Naive thymus-derived CD8-positive, alpha-beta T cell (primary cell): Measurements from ENCODE around the gene CACNA2D2. TPM values are rescaled to one million over a fixed set of nuclear protein-coding genes. Genes with fewer than 3 reads are reported as not detected.

ENCODE experiments used
- ATAC-seq, 2 donors: fragments of 150-1000 bp; cut with Tn5 transposase in 1 of 2; sonication (Bioruptor Pico), chemical (Tn5 transposase) in 1 of 2; 1 replicate in 1 of 2; 2 replicates in 1 of 2; pipeline ENCODE4 v1.10.0; 2021; ENCODE audit warnings: mild to moderate bottlenecking in 2 of 2, moderate library complexity in 2 of 2
- POLR2A ChIA-PET: fragments of 350-600 bp; sonication (Branson Sonifier 250); formaldehyde crosslinking; loops from one replicate; lab custom pipeline; 2021; ENCODE audit warnings: antibody characterized with exemption; lab: Charles Lee
- DNase-seq, 10 donors: peaks; one replicate each; pipeline versions ENCODE4 v3.0.0 to v3.0.0-alpha.2; 2020 to 2022
- H3K27ac Mint-ChIP-seq, 10 donors: one replicate each; pipeline ENCODE4 v1.8.0; 2020 to 2022; ENCODE audit warnings: mild to moderate bottlenecking in 10 of 10, mixed read lengths in 10 of 10, moderate library complexity in 4 of 10, inconsistent platforms in 1 of 10
- H3K27me3 Mint-ChIP-seq, 5 donors: one replicate each; pipeline ENCODE4 v1.8.0; 2021 to 2022; ENCODE audit warnings: mixed read lengths in 5 of 5
- H3K36me3 Mint-ChIP-seq, 3 donors: one replicate each; pipeline ENCODE4 v1.8.0; 2020 to 2022; ENCODE audit warnings: mixed read lengths in 3 of 3, mild to moderate bottlenecking in 2 of 3, inconsistent platforms in 1 of 3
- H3K4me1 Mint-ChIP-seq, 4 donors: one replicate each; pipeline ENCODE4 v1.8.0; 2021 to 2022; ENCODE audit warnings: mixed read lengths in 4 of 4
- H3K4me3 Mint-ChIP-seq, 10 donors: one replicate each; pipeline ENCODE4 v1.8.0; 2020 to 2022; ENCODE audit warnings: mild to moderate bottlenecking in 10 of 10, mixed read lengths in 10 of 10, moderate library complexity in 6 of 10, inconsistent platforms in 1 of 10
- H3K9me3 Mint-ChIP-seq, 9 donors: one replicate each; pipeline ENCODE4 v1.8.0; 2020 to 2022; ENCODE audit warnings: mixed read lengths in 9 of 9, mild to moderate bottlenecking in 3 of 9, inconsistent platforms in 1 of 9, moderate library complexity in 1 of 9
- polyA plus RNA-seq, 3 donors: library from polyadenylated mRNA; unstranded; fragments of 300-500 nt; fragmentation: Illumina TruSeq; gene quantifications; one replicate each; pipeline ENCODE4 v1.2.3, GENCODE V29; 2021
- total RNA-seq, 8 experiments: library from RNA in 2 of 8; stranded (reverse) in 2 of 8; gene quantifications; one replicate each; pipeline ENCODE4 v1.2.3 and lab custom pipeline; 2021 to 2026

Gene CACNA2D2
- total and polyA plus RNA-seq, 5 experiments from 2014 or later = 0.40 to 4.9 (median 1.5) TPM

DNA sequence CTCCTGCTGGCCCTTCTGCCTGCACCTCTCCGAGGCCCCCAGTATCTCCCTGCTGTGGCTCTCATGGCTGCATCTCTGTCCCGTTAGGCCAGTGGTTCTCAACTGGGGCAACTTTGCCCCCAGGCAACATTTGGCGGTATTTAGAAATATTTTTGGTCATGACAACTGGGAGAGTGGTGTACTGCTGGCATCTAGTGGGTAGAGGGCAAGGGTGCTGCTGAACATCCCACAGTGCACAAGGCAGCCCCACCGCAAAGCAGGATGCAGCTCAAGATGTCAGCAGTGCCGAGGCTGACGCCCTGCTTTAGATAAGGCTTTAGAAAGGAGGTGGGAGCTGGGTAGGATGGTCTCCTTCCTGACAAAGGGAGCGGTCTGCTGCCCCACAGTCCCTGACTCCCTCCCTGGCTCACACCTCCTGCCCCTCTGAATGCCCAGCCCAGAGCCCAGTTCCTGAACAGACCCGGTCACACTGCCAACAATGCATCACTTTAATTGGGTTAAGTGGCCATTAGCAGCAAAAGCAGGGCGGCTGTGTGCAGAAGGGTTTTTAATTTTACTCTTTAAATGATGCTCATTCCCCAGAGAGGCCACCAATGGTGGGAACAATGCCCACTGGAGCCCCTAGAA lies 75.3 kb downstream of the CACNA2D2 start:
- Mint-ChIP-seq H3K36me3 (no peaks in the 10 kb centered on the region), H3K4me3 (peak overlapping the region in 2 of 10 donors; percentile 3 to 65), H3K9me3 (no peaks in the 10 kb centered on the region), H3K27me3 (no peaks in the 10 kb centered on the region), H3K4me1 (peaks cover 0 to 20% (median 5%) of the 10 kb centered on the region in 4 donors), H3K27ac (peak overlapping the region in 4 of 10 donors; percentile 51 to 90 (median 74))
- POLR2A ChIA-PET = no interaction called here
- ATAC-seq = no peak
- peak in 1 of 10 donors; percentile 36 for DNase-seq

DNA sequence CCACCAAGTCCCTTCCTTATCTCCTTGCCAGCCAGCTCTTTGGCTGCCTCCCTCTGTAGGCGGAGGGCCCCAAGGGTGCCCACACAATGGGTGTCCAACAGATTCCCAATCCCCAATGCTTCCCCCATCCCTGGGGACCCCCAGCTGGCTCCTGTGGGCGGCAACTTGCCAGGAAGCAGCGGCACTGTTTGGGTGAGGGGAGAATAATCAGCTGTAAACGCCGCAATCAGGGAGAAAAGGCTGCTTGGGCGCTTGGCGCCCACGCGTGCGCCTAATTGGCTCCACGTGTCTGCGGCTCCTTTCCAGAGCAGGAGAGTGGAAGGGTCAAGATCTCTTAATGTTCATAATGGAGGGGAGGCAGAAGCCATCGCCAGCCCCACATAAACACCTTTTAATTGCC lies 76.2 kb downstream of the CACNA2D2 start:
- no peak for DNase-seq
- Mint-ChIP-seq H3K27me3 (no peaks in the 10 kb centered on the region), H3K36me3 (no peaks in the 10 kb centered on the region), H3K4me3 (no peak overlapping the region), H3K4me1 (peaks cover 0 to 18% (median 5%) of the 10 kb centered on the region in 4 donors), H3K27ac (peak overlapping the region in 2 of 10 donors; percentile 67 to 90), H3K9me3 (no peaks in the 10 kb centered on the region)
- POLR2A ChIA-PET = no interaction called here
- ATAC-seq = no peak

DNA sequence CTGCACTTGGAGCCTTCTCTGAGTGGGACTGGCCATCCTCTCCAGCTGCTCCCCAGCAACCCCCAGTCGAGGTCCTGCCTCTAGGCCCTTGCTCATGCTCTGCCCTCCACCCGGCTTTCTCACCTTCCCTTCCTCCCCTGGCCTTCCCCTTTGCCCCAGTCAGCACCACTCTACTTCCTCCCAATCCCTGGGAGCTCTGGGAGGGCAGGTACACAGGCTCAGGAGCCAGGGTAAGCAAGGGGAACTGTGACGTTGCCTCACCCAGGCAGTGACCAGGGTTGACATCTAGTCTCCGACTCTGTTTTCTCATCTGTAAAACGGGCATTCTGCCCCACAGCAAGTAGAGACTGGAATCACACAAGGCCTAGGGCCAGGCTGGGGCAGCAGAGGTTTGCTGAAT lies 77.5 kb downstream of the CACNA2D2 start:
- ATAC-seq = no peak
- Mint-ChIP-seq H3K27me3 (no peaks in the 10 kb centered on the region), H3K4me1 (peaks cover 0 to 13% (median 5%) of the 10 kb centered on the region in 4 donors), H3K27ac (no peak overlapping the region), H3K9me3 (no peaks in the 10 kb centered on the region), H3K36me3 (no peaks in the 10 kb centered on the region), H3K4me3 (no peak overlapping the region)
- POLR2A ChIA-PET = no interaction called here
- no peak for DNase-seq

DNA sequence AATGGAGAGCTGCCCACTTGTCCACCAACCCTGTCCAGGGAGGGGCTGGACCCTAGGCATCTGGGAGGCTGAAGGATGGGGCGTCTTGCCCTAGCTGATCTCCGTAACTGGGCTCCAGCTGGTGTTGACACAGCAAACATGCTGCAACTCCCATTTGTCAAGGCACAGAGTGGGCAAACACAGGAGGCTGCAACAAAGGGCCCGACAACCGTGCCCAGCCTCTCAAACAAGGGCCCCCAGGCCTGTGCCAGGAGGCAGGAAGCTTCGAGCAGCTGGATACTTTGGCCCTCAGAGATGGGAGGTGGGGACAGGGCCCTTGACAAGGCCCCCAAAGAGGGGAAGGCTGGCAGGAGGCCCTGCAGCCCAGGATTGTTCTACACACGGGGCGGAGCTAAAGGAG lies 79.9 kb downstream of the CACNA2D2 start:
- H3K27me3 Mint-ChIP-seq = no peaks in the 10 kb centered on the region
- peaks cover 0 to 7% (median 3%) of the 10 kb centered on the region in 4 donors for H3K4me1 Mint-ChIP-seq
- POLR2A ChIA-PET = no interaction called here
- H3K36me3 Mint-ChIP-seq = no peaks in the 10 kb centered on the region
- no peak overlapping the region for H3K4me3 Mint-ChIP-seq
- DNase-seq (no peak), ATAC-seq (no peak)
- H3K27ac Mint-ChIP-seq = no peak overlapping the region
- H3K9me3 Mint-ChIP-seq = no peaks in the 10 kb centered on the region

DNA sequence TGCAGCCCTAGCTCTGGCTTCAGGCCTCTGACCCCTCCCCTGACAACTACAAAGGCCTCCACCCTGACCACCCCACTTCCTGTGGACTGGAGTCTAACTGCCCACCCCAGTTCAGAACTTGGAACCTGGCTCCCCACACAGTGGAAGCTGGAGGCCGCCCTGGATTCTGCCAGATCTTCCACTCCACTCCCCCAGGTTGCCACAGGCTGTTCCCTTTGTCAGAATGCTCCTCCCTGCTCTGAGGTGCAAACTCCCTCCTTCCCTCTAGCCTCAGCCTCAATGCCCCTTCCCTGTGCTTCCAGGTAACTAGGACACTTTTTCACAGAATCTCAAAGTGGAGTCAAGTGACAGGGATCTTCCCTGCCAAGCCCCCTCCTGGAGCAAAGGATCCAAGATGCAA lies 81.3 kb downstream of the CACNA2D2 start:
- no peaks in the 10 kb centered on the region for H3K36me3 Mint-ChIP-seq
- ATAC-seq (no peak), DNase-seq (no peak)
- no peak overlapping the region for H3K4me3 Mint-ChIP-seq
- no peaks in the 10 kb centered on the region for H3K9me3 Mint-ChIP-seq
- peaks cover 3 to 8% (median 4%) of the 10 kb centered on the region in 4 donors for H3K4me1 Mint-ChIP-seq
- peak overlapping the region in 1 of 10 donors; percentile 38 for H3K27ac Mint-ChIP-seq
- POLR2A ChIA-PET = no interaction called here
- H3K27me3 Mint-ChIP-seq = no peaks in the 10 kb centered on the region

DNA sequence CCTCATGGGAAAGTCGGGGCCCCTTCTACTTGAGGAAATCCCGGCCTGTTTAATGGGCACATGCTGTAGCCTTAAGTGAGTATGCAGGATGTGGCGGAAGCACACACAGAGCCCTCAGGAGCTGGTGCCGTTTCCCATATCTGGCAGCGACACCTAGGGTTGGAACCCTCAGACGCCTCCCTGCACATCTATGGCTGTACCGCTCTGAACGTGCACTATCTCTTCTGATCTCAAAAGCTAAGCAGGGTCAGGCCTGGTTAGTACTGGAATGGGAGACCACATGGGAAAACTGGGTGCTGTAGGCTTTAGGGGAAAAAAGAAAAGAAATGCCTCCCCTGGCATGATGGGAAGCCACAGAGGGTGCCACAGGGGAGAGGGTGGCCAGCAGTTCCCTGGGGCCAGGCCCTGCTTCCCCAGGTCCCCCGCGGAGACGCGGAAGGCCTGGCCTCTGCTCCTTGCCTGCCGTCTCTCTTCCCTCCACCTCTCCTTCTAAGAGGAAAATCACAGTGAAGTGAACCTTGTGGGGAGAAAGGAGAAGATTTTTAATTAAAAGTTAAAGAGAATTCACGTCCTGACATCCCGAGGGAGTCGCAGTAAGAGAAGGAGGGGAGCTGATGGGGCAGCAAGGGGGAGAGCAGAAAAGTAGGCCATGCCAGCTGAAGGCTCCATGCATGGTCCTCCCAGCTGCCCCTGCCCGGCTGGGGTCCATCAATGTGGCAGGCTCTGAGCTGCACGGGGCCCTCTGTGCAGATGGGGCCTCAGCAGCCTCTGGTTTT lies 83.7 kb downstream of the CACNA2D2 start:
- Mint-ChIP-seq H3K9me3 (no peaks in the 10 kb centered on the region), H3K36me3 (no peaks in the 10 kb centered on the region), H3K27ac (no peak overlapping the region), H3K27me3 (no peaks in the 10 kb centered on the region), H3K4me1 (peaks cover 3 to 17% (median 13%) of the 10 kb centered on the region in 4 donors), H3K4me3 (no peak overlapping the region)
- POLR2A ChIA-PET = no interaction called here
- ATAC-seq = no peak
- no peak for DNase-seq

DNA sequence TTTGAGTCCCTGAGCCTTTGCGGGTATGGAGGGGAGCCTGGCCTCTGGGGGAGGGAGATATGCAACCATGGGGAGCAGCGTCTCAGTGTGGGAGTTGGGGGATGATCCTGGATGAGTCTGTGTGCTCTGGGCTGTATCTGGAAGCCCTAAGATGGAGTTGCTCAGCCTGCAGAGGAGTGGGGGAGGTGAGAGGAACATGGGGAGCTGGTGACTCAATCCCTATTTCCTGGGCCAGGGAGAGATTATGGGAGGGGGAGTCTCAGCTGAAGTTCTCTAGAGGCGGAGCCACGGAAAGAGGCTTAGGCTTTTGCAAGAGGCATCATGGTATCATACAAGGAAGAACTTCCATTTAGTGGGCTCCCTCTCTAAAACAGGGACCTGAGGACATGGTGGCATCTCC lies 84.6 kb downstream of the CACNA2D2 start:
- DNase-seq = no peak
- no peaks in the 10 kb centered on the region for H3K36me3 Mint-ChIP-seq
- no peak for ATAC-seq
- H3K27ac Mint-ChIP-seq = no peak overlapping the region
- no peak overlapping the region for H3K4me3 Mint-ChIP-seq
- no peaks in the 10 kb centered on the region for H3K9me3 Mint-ChIP-seq
- peaks cover 3 to 17% (median 13%) of the 10 kb centered on the region in 4 donors for H3K4me1 Mint-ChIP-seq
- POLR2A ChIA-PET = no interaction called here
- H3K27me3 Mint-ChIP-seq = no peaks in the 10 kb centered on the region

DNA sequence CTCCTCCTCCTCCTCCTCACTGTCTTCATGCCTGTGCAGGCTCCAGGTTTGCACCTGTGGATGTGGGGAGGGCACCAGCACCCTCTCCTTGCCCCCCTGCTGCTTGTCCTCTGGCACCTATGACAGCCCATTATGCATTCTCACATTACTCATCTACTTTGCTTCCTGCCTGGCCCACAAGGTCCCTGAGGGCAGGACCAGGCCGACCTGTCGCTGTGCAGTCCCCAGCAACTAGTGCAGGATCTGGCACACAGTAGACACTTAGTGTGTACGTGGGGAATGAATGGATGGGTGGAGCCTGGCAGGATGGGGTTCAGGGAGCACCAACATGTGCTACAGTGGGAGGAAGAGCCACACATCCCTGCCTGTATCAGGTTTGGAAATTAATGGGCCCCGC lies 85.8 kb downstream of the CACNA2D2 start:
- no peaks in the 10 kb centered on the region for H3K27me3 Mint-ChIP-seq
- no peak overlapping the region for H3K27ac Mint-ChIP-seq
- POLR2A ChIA-PET = no interaction called here
- H3K4me1 Mint-ChIP-seq = peaks cover 3 to 17% (median 13%) of the 10 kb centered on the region in 4 donors
- no peak for DNase-seq
- no peak overlapping the region for H3K4me3 Mint-ChIP-seq
- H3K9me3 Mint-ChIP-seq = no peaks in the 10 kb centered on the region
- ATAC-seq = no peak
- no peaks in the 10 kb centered on the region for H3K36me3 Mint-ChIP-seq

DNA sequence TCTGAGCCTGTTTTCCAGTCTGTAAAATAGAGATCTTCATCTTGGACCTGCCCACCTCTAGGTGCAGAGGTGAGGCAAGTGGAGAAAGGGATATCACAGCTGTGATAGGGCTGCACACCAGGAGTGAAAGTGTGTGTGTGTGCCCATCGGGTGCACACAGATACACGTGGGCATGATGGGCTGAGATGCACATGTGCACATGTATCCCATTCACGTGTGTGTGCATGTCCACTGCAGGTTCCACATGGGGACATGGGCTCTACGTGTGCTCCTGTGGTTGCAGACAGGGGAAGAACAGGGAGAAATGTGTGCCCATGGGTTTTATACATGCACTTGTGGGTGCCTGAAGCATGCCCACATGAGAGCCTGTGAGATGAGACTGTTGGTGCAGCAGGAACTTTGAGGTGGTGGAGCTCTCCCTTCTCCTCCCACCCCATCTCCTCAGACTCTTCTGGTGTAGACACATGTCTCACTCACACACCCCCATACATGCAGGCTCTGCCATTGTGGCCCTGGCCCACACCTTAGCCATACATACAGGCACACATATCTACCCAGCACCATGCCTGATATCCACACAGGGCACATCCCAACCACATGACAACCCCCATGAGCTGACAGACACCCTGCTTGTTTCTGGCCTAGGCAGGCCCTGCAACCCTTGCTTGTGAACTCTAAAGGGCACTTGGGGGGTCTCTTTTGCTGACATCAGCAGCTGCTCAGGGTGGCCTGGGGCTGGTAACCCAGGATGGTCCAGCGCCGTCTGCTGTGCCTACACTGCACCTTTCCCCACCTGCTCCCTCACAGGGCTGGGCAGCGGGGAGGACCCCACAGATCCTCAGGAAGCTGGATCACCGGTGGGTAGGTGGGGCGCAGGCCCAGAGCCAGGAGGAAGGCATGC lies 86.4 kb downstream of the CACNA2D2 start:
- Mint-ChIP-seq H3K36me3 (no peaks in the 10 kb centered on the region), H3K27me3 (no peaks in the 10 kb centered on the region), H3K27ac (peak overlapping the region in 2 of 10 donors; percentile 36 to 53), H3K4me1 (peaks cover 3 to 17% (median 13%) of the 10 kb centered on the region in 4 donors), H3K9me3 (no peaks in the 10 kb centered on the region), H3K4me3 (no peak overlapping the region)
- DNase-seq (no peak), ATAC-seq (no peak)
- POLR2A ChIA-PET = no interaction called here

DNA sequence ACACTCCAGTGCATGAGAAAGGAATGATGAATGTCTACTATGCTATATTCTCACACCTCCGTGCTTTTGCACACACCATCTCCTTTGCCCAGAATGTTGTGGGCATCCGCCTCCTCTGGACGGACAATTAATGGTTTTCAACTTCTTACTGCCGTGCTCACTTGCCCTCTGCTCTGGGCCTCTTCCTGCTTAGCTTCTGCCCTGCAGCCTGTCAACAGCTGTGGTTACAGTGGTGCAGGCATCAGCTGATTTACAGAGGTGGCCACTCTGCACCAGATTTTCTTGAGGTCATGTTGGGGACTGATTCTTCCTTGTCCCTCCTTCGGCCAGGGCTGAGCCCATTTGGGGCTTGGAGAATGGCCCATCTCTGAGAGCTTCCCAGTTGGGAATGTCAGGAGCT lies 87.6 kb downstream of the CACNA2D2 start:
- DNase-seq (no peak), ATAC-seq (no peak)
- Mint-ChIP-seq H3K4me3 (peak overlapping the region in 1 of 10 donors; percentile 61), H3K4me1 (peaks cover 3 to 17% (median 13%) of the 10 kb centered on the region in 4 donors), H3K36me3 (no peaks in the 10 kb centered on the region), H3K27ac (peak overlapping the region in 3 of 10 donors; percentile 11 to 78 (median 30)), H3K9me3 (no peaks in the 10 kb centered on the region), H3K27me3 (no peaks in the 10 kb centered on the region)
- POLR2A ChIA-PET = no interaction called here

DNA sequence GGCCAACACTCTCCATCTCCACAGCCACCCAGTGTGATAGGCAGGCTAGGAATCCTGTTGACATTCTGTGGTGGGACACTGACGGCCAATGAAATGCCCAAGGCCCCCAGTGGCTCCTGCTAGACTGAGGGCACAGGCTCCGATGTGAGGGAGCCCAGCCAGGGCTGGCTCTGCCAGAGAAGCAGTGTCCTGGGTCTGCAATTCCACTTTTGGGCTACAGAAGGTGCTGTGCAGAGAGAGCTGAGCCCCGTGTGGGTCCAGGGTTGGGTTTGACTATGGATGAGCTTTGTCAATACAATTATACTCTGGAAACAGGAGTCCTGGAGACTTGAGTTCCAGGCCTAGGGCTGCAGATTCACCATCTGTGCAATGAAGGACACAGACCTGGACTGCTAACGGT lies 88.4 kb downstream of the CACNA2D2 start:
- Mint-ChIP-seq H3K36me3 (no peaks in the 10 kb centered on the region), H3K4me3 (no peak overlapping the region), H3K9me3 (no peaks in the 10 kb centered on the region), H3K4me1 (peaks cover 3 to 17% (median 13%) of the 10 kb centered on the region in 4 donors), H3K27me3 (no peaks in the 10 kb centered on the region), H3K27ac (no peak overlapping the region)
- DNase-seq = no peak
- no peak for ATAC-seq
- POLR2A ChIA-PET = no interaction called here

DNA sequence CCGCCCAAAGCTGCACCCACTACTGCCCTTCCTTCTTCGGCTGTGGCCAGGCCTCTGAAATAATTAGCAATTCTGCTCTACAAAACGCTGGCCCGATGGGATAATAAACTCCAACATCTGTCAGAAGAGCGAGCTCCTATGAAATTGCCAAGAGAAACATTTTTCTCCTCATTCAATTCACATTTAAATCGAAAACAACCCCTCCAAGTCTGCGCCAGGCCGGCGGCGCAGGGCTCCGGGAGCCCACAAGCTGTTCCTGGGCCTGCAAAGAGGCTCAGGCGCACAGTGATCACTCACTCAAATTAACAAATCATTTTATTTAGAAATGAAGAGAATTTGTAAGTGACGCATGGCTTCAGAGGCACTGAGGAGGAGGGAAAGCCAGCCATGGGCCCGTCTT lies 88.8 kb downstream of the CACNA2D2 start:
- Mint-ChIP-seq H3K36me3 (no peaks in the 10 kb centered on the region), H3K9me3 (no peaks in the 10 kb centered on the region), H3K4me1 (peaks cover 3 to 17% (median 13%) of the 10 kb centered on the region in 4 donors), H3K4me3 (no peak overlapping the region), H3K27me3 (no peaks in the 10 kb centered on the region), H3K27ac (no peak overlapping the region)
- ATAC-seq (no peak), DNase-seq (no peak)
- POLR2A ChIA-PET = no interaction called here
